HEK293 (cell line): ENCODE data around the gene ZFP92.

ENCODE experiments used
- CTCF ChIA-PET: fragments of 350-600 bp; formaldehyde crosslinking; extraction: SDS; loops from one replicate; lab custom pipeline; 2021; ENCODE audit warnings: antibody characterized with exemption; lab: Yijun Ruan, JAX
- POLR2A ChIA-PET: fragments of 300-600 bp; formaldehyde crosslinking; extraction: SDS; loops from one replicate; lab custom pipeline; 2020; ENCODE audit warnings: antibody characterized with exemption, inconsistent platforms; lab: Yijun Ruan, JAX
- H3K27ac ChIP-seq: fragments of 200-500 bp; sonication (Bioruptor generic); 2 replicates; pipeline ENCODE4 v1.5.1; 2014; ENCODE audit warnings: low read depth, low read length, control low read depth, inconsistent platforms; ENCODE audit errors: extremely low read depth
- H3K36me3 ChIP-seq, 2 experiments: fragments of 200-500 bp in 1 of 2; sonication (Bioruptor generic) in 1 of 2; 1 replicate in 1 of 2; 2 replicates in 1 of 2; pipeline ENCODE4 v1.5.1; 2014 to 2017; ENCODE audit warnings: inconsistent platforms in 2 of 2, low read length in 2 of 2; ENCODE audit not compliant: control insufficient read depth in 2 of 2, insufficient read depth in 1 of 2
- H3K4me1 ChIP-seq: fragments of 200-500 bp; sonication (Bioruptor generic); 2 replicates; pipeline ENCODE4 v1.5.1; 2014; ENCODE audit warnings: mild to moderate bottlenecking, low read length, inconsistent platforms; ENCODE audit not compliant: control insufficient read depth, insufficient read depth
- H3K4me3 ChIP-seq: 2 replicates; pipeline ENCODE4 v1.5.1; 2011; ENCODE audit warnings: low read depth, mild to moderate bottlenecking, control low read depth, low read length, moderate library complexity
- H3K9me3 ChIP-seq: fragments of 200-500 bp; sonication (Bioruptor generic); 2 replicates; pipeline ENCODE4 v1.5.1; 2014; ENCODE audit warnings: low read depth, low read length, inconsistent platforms; ENCODE audit not compliant: control insufficient read depth, insufficient read depth
- AEBP2 ChIP-seq: fragments of 450-650 bp; formaldehyde crosslinking; IDR thresholded peaks from 2 replicates; pipeline ENCODE4 v1.5.1; 2016; ENCODE audit warnings: missing biosample characterization, missing genetic modification characterization, borderline replicate concordance
- GLI4 ChIP-seq: fragments of 450-650 bp; formaldehyde crosslinking; IDR thresholded peaks from 2 replicates; pipeline ENCODE4 v1.5.1; 2016; ENCODE audit warnings: missing biosample characterization, missing genetic modification characterization
- MYNN ChIP-seq: fragments of 450-650 bp; formaldehyde crosslinking; IDR thresholded peaks from 2 replicates; pipeline ENCODE4 v1.5.1; 2016; ENCODE audit warnings: missing biosample characterization, missing genetic modification characterization, borderline replicate concordance
- ZNF114 ChIP-seq: fragments of 450-650 bp; formaldehyde crosslinking; IDR thresholded peaks from 2 replicates; pipeline ENCODE4 v1.5.0; 2017; ENCODE audit warnings: missing biosample characterization, missing genetic modification characterization
- ZNF184 ChIP-seq: fragments of 450-650 bp; IDR thresholded peaks from 2 replicates; pipeline ENCODE4 v1.5.1; 2018; ENCODE audit warnings: missing biosample characterization, mild to moderate bottlenecking, missing genetic modification characterization
- ZNF37A ChIP-seq: fragments of 450-650 bp; IDR thresholded peaks from 2 replicates; pipeline ENCODE4 v1.5.1; 2018; ENCODE audit warnings: missing biosample characterization, missing genetic modification characterization
- ZNF555 ChIP-seq: fragments of 450-650 bp; formaldehyde crosslinking; conservative IDR thresholded peaks from 2 replicates; pipeline ENCODE4 v1.5.1; 2017; ENCODE audit warnings: missing biosample characterization, mild to moderate bottlenecking, missing genetic modification characterization, inconsistent platforms
- ZNF571 ChIP-seq: fragments of 450-650 bp; formaldehyde crosslinking; IDR thresholded peaks from 2 replicates; pipeline ENCODE4 v1.5.0; 2017; ENCODE audit warnings: missing biosample characterization, missing genetic modification characterization
- ZNF596 ChIP-seq: fragments of 450-650 bp; IDR thresholded peaks from 2 replicates; pipeline ENCODE4 v1.5.0; 2018; ENCODE audit warnings: missing biosample characterization, mild to moderate bottlenecking, missing genetic modification characterization, moderate library complexity
- ZNF677 ChIP-seq: fragments of 450-650 bp; IDR thresholded peaks from 2 replicates; pipeline ENCODE4 v1.5.0; 2018; ENCODE audit warnings: missing biosample characterization, mild to moderate bottlenecking, missing genetic modification characterization, moderate library complexity
- ZNF701 ChIP-seq: fragments of 450-650 bp; formaldehyde crosslinking; IDR thresholded peaks from 2 replicates; pipeline ENCODE4 v1.5.1; 2016; ENCODE audit warnings: missing biosample characterization, missing genetic modification characterization
- ZNF776 ChIP-seq: fragments of 450-650 bp; formaldehyde crosslinking; IDR thresholded peaks from 2 replicates; pipeline ENCODE4 v1.5.0; 2017; ENCODE audit warnings: missing biosample characterization, missing genetic modification characterization, borderline replicate concordance
- TF ChIP-seq, protein P1 (sequence below): fragments of 450-650 bp; formaldehyde crosslinking; IDR thresholded peaks from 2 replicates; pipeline ENCODE4 v1.5.1; 2016; ENCODE audit warnings: missing biosample characterization, missing genetic modification characterization
- TF ChIP-seq, protein P2 (sequence below): fragments of 450-650 bp; formaldehyde crosslinking; IDR thresholded peaks from 2 replicates; pipeline ENCODE4 v1.5.1; 2016; ENCODE audit warnings: missing biosample characterization, missing genetic modification characterization
- TF ChIP-seq, protein P3 (sequence below): fragments of 450-650 bp; formaldehyde crosslinking; IDR thresholded peaks from 2 replicates; pipeline ENCODE4 v1.5.1; 2017; ENCODE audit warnings: missing biosample characterization, missing genetic modification characterization
- TF ChIP-seq, protein P4 (sequence below): fragments of 450-650 bp; formaldehyde crosslinking; IDR thresholded peaks from 2 replicates; pipeline ENCODE4; 2016; ENCODE audit warnings: missing biosample characterization, missing genetic modification characterization

Gene ZFP92

DNA sequence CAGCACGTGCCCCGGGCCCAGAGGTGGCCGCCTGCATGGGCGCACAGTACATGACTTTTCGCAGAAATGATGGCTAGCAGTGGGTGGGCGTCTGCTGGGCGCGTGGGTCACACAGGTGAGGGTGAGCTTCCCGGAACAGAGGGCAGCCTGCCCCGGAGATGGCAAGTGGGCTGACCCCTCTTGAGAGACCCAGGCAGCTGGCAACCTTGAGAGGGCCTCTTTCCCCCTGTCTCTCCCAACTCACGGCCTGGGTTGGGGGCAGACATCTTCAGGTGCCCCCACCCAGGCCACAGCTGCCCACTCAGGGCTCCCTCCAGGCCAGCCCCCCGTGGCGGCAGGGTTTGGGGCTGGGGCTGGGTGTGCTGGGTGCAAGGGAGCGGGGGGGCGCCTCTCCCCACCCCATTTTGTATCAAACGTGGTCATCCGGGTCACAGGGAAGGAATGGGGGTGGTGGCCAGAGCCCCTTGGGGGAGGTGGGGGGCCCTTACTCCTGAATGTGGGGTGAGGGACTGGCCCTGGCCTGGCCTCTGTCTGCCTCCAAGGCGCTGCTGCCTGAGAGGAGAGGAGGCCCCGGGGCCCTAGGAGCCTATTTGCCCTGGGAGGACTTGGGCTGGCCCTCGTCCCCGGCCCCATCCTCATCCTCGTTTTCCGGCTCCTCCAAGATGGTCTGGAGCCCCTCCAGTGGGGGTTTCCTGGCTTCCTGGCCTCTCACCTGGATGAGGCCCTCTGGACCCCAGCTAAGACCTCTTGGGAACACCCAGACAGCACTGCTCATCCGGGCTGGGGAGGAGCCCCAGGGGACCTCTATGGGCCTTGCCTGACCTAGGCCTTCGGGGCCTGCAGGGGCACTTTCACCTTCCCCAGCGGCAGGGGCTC, 14.7 kb upstream of the ZFP92 start (continued):
- TF ChIP-seq, protein P1, sequence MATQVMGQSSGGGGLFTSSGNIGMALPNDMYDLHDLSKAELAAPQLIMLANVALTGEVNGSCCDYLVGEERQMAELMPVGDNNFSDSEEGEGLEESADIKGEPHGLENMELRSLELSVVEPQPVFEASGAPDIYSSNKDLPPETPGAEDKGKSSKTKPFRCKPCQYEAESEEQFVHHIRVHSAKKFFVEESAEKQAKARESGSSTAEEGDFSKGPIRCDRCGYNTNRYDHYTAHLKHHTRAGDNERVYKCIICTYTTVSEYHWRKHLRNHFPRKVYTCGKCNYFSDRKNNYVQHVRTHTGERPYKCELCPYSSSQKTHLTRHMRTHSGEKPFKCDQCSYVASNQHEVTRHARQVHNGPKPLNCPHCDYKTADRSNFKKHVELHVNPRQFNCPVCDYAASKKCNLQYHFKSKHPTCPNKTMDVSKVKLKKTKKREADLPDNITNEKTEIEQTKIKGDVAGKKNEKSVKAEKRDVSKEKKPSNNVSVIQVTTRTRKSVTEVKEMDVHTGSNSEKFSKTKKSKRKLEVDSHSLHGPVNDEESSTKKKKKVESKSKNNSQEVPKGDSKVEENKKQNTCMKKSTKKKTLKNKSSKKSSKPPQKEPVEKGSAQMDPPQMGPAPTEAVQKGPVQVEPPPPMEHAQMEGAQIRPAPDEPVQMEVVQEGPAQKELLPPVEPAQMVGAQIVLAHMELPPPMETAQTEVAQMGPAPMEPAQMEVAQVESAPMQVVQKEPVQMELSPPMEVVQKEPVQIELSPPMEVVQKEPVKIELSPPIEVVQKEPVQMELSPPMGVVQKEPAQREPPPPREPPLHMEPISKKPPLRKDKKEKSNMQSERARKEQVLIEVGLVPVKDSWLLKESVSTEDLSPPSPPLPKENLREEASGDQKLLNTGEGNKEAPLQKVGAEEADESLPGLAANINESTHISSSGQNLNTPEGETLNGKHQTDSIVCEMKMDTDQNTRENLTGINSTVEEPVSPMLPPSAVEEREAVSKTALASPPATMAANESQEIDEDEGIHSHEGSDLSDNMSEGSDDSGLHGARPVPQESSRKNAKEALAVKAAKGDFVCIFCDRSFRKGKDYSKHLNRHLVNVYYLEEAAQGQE = no peak

DNA sequence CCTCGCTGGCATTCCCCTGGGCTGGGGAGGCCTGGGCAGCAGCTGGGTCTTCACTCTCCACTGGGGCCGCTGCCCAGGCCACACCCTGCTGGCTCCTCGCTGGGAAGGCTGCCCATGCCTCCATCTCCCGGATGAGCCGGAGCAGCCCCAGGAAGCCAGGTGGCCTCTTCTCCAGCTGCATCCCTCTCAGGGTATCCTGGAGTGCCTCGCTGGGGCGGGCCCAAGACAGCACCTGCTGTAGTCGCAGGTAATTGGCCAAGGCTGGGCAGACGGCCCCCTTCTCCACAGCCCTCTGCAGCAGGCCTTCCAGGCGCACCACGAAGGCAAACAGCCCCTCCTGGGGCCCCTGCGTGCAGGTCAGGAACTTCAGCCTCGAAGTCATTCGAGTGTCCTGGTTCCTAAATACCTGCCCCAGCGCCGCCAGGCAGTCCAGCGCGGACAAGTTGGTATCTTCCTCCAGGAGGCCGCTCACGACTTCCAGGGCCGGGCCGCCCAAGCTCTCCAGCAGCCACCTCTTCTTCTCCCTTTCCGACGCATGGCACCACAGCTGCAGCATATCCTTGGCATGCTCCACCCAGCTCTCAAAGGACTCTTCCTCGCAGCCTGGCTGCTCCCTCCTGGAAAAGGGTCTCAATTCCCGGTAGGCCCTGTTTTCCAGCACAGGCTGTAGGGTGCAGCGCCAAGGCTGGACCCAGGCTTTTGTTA, 13.9 kb upstream of the ZFP92 start:
- no peaks in the 10 kb centered on the region for H3K36me3 ChIP-seq
- H3K9me3 ChIP-seq = no peaks in the 10 kb centered on the region
- TF ChIP-seq, protein P2, sequence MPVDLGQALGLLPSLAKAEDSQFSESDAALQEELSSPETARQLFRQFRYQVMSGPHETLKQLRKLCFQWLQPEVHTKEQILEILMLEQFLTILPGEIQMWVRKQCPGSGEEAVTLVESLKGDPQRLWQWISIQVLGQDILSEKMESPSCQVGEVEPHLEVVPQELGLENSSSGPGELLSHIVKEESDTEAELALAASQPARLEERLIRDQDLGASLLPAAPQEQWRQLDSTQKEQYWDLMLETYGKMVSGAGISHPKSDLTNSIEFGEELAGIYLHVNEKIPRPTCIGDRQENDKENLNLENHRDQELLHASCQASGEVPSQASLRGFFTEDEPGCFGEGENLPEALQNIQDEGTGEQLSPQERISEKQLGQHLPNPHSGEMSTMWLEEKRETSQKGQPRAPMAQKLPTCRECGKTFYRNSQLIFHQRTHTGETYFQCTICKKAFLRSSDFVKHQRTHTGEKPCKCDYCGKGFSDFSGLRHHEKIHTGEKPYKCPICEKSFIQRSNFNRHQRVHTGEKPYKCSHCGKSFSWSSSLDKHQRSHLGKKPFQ (tag by site-specific recombination) = no peak
- TF ChIP-seq, protein P3, sequence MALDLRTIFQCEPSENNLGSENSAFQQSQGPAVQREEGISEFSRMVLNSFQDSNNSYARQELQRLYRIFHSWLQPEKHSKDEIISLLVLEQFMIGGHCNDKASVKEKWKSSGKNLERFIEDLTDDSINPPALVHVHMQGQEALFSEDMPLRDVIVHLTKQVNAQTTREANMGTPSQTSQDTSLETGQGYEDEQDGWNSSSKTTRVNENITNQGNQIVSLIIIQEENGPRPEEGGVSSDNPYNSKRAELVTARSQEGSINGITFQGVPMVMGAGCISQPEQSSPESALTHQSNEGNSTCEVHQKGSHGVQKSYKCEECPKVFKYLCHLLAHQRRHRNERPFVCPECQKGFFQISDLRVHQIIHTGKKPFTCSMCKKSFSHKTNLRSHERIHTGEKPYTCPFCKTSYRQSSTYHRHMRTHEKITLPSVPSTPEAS (tag by site-specific recombination) = no peak
- TF ChIP-seq ZNF184 = no peak
- TF ChIP-seq ZNF114 = no peak
- TF ChIP-seq, protein P4, sequence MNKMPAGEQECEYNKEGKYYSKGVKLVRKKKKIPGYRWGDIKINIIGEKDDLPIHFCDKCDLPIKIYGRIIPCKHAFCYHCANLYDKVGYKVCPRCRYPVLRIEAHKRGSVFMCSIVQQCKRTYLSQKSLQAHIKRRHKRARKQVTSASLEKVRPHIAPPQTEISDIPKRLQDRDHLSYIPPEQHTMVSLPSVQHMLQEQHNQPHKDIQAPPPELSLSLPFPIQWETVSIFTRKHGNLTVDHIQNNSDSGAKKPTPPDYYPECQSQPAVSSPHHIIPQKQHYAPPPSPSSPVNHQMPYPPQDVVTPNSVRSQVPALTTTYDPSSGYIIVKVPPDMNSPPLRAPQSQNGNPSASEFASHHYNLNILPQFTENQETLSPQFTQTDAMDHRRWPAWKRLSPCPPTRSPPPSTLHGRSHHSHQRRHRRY (tag by site-specific recombination) = no peak
- no peak for TF ChIP-seq ZNF571
- no peak for TF ChIP-seq ZNF37A (tag by site-specific recombination)
- TF ChIP-seq ZNF677 = no peak
- TF ChIP-seq ZNF701 = no peak
- no peak for TF ChIP-seq GLI4 (tag by site-specific recombination)
- TF ChIP-seq ZNF555 (tag by site-specific recombination) = no peak
- TF ChIP-seq ZNF596 = no peak
- TF ChIP-seq ZNF776 (tag by site-specific recombination) = no peak
- no peak for TF ChIP-seq MYNN
- no peak for TF ChIP-seq AEBP2
- TF ChIP-seq, all 188 proteins: peak for 0
- Histone ChIP-seq H3K4me1 (no peaks in the 10 kb centered on the region), H3K4me3 (no peak overlapping the region), H3K27ac (no peak overlapping the region)
- ChIA-PET CTCF (interaction anchor here (0.6 to 1.2 kb wide), 4 partner anchors 10 to 1395 kb away, joined by 3 read pairs; no protein-coding TSS in a partner anchor), POLR2A (no interaction called here)
